Colonic mucosa (tissue), 4 donors: ENCODE measurements around the gene SLC7A7. TPM values are rescaled to one million over a fixed set of nuclear protein-coding genes. Genes with fewer than 3 reads are reported as not detected.

Experiments
- DNase-seq: peaks from one replicate; pipeline ENCODE4 v3.0.0-alpha.2; 2020
- H3K27ac ChIP-seq: fragments of 200-600 bp; one replicate; pipeline ENCODE4 v1.8.0; 2021
- H3K27me3 ChIP-seq: fragments of 200-600 bp; one replicate; pipeline ENCODE4 v1.8.0; 2021
- H3K36me3 ChIP-seq: fragments of 200-600 bp; one replicate; pipeline ENCODE4 v1.8.0; 2021
- H3K4me1 ChIP-seq: fragments of 200-600 bp; one replicate; pipeline ENCODE4 v1.8.0; 2021; ENCODE audit warnings: mild to moderate bottlenecking
- H3K4me3 ChIP-seq: fragments of 200-600 bp; one replicate; pipeline ENCODE4 v1.8.0; 2021
- H3K9ac ChIP-seq, 2 donors: one replicate each; pipeline ENCODE4 v1.7.0; 2013; ENCODE audit warnings: control low read depth in 2 of 2, low read depth in 2 of 2, low read length in 2 of 2
- H3K9me3 ChIP-seq: fragments of 200-600 bp; one replicate; pipeline ENCODE4 v1.8.0; 2021
- intact Hi-C: fragments of 100-400 bp; cut with DNase I; formaldehyde crosslinking; loops from one replicate; pipeline ENCODE4 v1.14.1; 2022
- total RNA-seq, 2 donors: library from RNA; stranded (reverse); fragmentation: NEBNext Ultra II Directional in 1 of 2; extraction: Animal tissue kit (Norgen Biotek cat#: 25700) in 1 of 2; gene quantifications; one replicate each; pipeline ENCODE4 v1.2.1, GENCODE V29; 2021
- TF ChIP-seq, protein P1 (sequence below): fragments of 200-600 bp; IDR thresholded peaks from one replicate; pipeline ENCODE4 v1.8.0; 2022; ENCODE audit warnings: antibody characterized with exemption, mild to moderate bottlenecking
- donor health status: healthy.
- donor health status: DM: no; HTN: no; CAD: no.
- donor health status: DM: no; HTN: no; CAD: no.

SLC7A7 gene
- total RNA-seq, 2 donors from 2014 or later, result 2.7 to 7.0 TPM

- DNase-seq, result no peak
- H3K27me3 ChIP-seq, result no peaks in the 10 kb centered on the region
- no peak overlapping the region for H3K27ac ChIP-seq
- no peaks in the 10 kb centered on the region for H3K4me1 ChIP-seq
- TF ChIP-seq, protein P1, sequence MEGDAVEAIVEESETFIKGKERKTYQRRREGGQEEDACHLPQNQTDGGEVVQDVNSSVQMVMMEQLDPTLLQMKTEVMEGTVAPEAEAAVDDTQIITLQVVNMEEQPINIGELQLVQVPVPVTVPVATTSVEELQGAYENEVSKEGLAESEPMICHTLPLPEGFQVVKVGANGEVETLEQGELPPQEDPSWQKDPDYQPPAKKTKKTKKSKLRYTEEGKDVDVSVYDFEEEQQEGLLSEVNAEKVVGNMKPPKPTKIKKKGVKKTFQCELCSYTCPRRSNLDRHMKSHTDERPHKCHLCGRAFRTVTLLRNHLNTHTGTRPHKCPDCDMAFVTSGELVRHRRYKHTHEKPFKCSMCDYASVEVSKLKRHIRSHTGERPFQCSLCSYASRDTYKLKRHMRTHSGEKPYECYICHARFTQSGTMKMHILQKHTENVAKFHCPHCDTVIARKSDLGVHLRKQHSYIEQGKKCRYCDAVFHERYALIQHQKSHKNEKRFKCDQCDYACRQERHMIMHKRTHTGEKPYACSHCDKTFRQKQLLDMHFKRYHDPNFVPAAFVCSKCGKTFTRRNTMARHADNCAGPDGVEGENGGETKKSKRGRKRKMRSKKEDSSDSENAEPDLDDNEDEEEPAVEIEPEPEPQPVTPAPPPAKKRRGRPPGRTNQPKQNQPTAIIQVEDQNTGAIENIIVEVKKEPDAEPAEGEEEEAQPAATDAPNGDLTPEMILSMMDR, result no peak
- intact Hi-C loops, result no loop called here
- no peaks in the 10 kb centered on the region for H3K9me3 ChIP-seq
- H3K9ac ChIP-seq, result no peak overlapping the region
- H3K36me3 ChIP-seq, result no peaks in the 10 kb centered on the region
- H3K4me3 ChIP-seq, result no peak overlapping the region
These were observed 91.4 kb downstream of the SLC7A7 start for GRCh38 chr14:22723815-22724214.

Other genes starting within 250 kb of the SLC7A7 start
- 100 to 1,000 TPM; 163 to 219 TPM for gene DAD1, start 226.2 kb downstream of the SLC7A7 start, total RNA-seq
- 10 to 100 TPM; 14.5 to 32.4 TPM for gene ABHD4, start 217.1 kb downstream of the SLC7A7 start, total RNA-seq
- gene OR6J1, start 171.1 kb downstream of the SLC7A7 start, total RNA-seq, result not detected
- 100 to 1,000 TPM; 110 to 115 TPM for gene OXA1L, start 48.7 kb downstream of the SLC7A7 start, total RNA-seq
- 100 to 1,000 TPM in 1 of 2 donors, 10 to 100 TPM in 1; 79.1 to 156 TPM for gene MRPL52, start 14.5 kb upstream of the SLC7A7 start, total RNA-seq
- gene MMP14, start 21.1 kb upstream of the SLC7A7 start, total RNA-seq, result 10 to 100 TPM; 59.1 to 82.8 TPM
- gene LRP10, start 56.3 kb upstream of the SLC7A7 start, total RNA-seq, result 100 to 1,000 TPM; 204 to 222 TPM
- gene REM2, start 67.8 kb upstream of the SLC7A7 start, total RNA-seq, result under 1 TPM; 0.24 to 0.30 TPM
- gene RBM23, start 103.7 kb upstream of the SLC7A7 start, total RNA-seq, result 10 to 100 TPM; 66.8 to 67.7 TPM
- 10 to 100 TPM; 39.3 to 86.4 TPM for gene PRMT5, start 113.9 kb upstream of the SLC7A7 start, total RNA-seq
- 10 to 100 TPM; 36.6 to 54.1 TPM for gene HAUS4, start 141.7 kb upstream of the SLC7A7 start, total RNA-seq
- 1 to 10 TPM; 4.1 to 6.7 TPM for gene AJUBA, start 167.1 kb upstream of the SLC7A7 start, total RNA-seq
- 10 to 100 TPM in 1 of 2 donors, 1 to 10 TPM in 1; 8.8 to 14.5 TPM for gene C14orf93, start 194.7 kb upstream of the SLC7A7 start, total RNA-seq
- 100 to 1,000 TPM in 1 of 2 donors, 10 to 100 TPM in 1; 99.7 to 137 TPM for gene PSMB5, start 219.5 kb upstream of the SLC7A7 start, total RNA-seq
- not detected for gene PSMB11, start 226.8 kb upstream of the SLC7A7 start, total RNA-seq
- gene CDH24, start 242.1 kb upstream of the SLC7A7 start, total RNA-seq, result 10 to 100 TPM in 1 of 2 donors, 1 to 10 TPM in 1; 4.4 to 11.4 TPM